GM12892 (cell line): Measurements from ENCODE around the gene PIEZO1.

ENCODE experiments used
- POLR2A ChIP-seq: IDR thresholded peaks from 2 replicates; pipeline ENCODE4 v1.6.1; 2011; ENCODE audit warnings: low read depth, low read length, control low read depth
- POLR2AphosphoS5 ChIP-seq: IDR thresholded peaks from 2 replicates; pipeline ENCODE4 v1.6.1; 2011; ENCODE audit warnings: low read depth, low read length, control low read depth

DNA sequence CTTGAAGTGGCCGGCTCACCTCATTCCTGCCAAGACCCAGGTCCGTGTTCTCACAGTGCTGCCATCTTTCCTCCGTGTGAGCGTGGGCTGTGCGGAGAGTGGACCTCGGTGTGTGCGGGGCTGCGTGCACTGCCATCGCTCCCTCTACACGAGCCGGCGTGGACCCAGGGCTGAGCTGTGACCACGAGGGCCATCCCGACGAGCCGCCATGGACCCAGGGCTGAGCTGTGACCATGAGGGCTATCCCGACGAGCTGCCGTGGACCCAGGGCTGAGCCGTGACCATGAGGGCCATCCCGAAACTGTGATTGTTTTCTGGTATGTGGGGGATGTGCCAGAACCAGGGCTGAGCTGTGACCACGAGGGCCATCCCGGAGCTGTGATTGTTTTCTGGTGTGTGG is 113.2 kb downstream of the PIEZO1 start:
- no peak for TF ChIP-seq POLR2A
- TF ChIP-seq POLR2AphosphoS5, result no peak
